CD14-positive monocyte (primary cell): ENCODE results near the gene NPTX1. TPM values are rescaled to one million over a fixed set of nuclear protein-coding genes. Genes with fewer than 3 reads are reported as not detected.

Experiments used
- DNase-seq, 3 donors: peaks; one replicate each; pipeline ENCODE4 v3.0.0-alpha.2; 2011 to 2022
- H2AFZ ChIP-seq: 2 replicates; pipeline ENCODE4 v1.6.0; 2012; ENCODE audit warnings: mild to moderate bottlenecking, low read depth, low read length, inconsistent platforms; ENCODE audit not compliant: insufficient read depth, poor library complexity, severe bottlenecking
- H3K27ac ChIP-seq, 2 donors: 1 replicate in 1 of 2; 2 replicates in 1 of 2; pipeline ENCODE4 v1.5.1; 2012 to 2013; ENCODE audit warnings: low read length in 2 of 2, control low read depth in 1 of 2, inconsistent platforms in 1 of 2, low read depth in 1 of 2, mild to moderate bottlenecking in 1 of 2
- H3K27me3 ChIP-seq, 2 donors: one replicate each; pipeline versions ENCODE4 v1.6.0 to v1.6.1; 2011 to 2013; ENCODE audit warnings: low read length in 2 of 2; ENCODE audit not compliant: control insufficient read depth in 2 of 2, insufficient read depth in 2 of 2
- H3K36me3 ChIP-seq, 2 donors: replicated peaks in 1 of 2; 1 replicate in 1 of 2; 2 replicates in 1 of 2; pipeline versions ENCODE4 v1.5.1 to v1.6.1; 2012 to 2013; ENCODE audit warnings: low read length in 2 of 2, control low read depth in 1 of 2, inconsistent platforms in 1 of 2, mild to moderate bottlenecking in 1 of 2; ENCODE audit not compliant: insufficient read depth in 2 of 2, control insufficient read depth in 1 of 2
- H3K4me1 ChIP-seq, 2 donors: 1 replicate in 1 of 2; 2 replicates in 1 of 2; pipeline versions ENCODE4 v1.5.1 to v1.6.1; 2012 to 2013; ENCODE audit warnings: low read length in 2 of 2, control low read depth in 1 of 2, inconsistent platforms in 1 of 2, mild to moderate bottlenecking in 1 of 2, moderate library complexity in 1 of 2; ENCODE audit not compliant: insufficient read depth in 2 of 2, control insufficient read depth in 1 of 2
- H3K4me2 ChIP-seq: replicated peaks from 2 replicates; pipeline ENCODE3; 2012; ENCODE audit warnings: low read length, moderate library complexity, mild to moderate bottlenecking; ENCODE audit not compliant: poor library complexity, severe bottlenecking; ENCODE audit errors: extremely low read depth
- H3K4me3 ChIP-seq, 3 experiments: fragments of 200-600 bp in 1 of 3; sonication (generic) in 1 of 3; replicated peaks in 1 of 3; 1 replicate in 2 of 3; 2 replicates in 1 of 3; pipeline ENCODE4 v1.5.1; 2011 to 2013; ENCODE audit warnings: low read length in 3 of 3, mild to moderate bottlenecking in 3 of 3, control low read depth in 2 of 3, low read depth in 2 of 3, inconsistent platforms in 1 of 3, moderate library complexity in 1 of 3
- H3K79me2 ChIP-seq: 2 replicates; pipeline ENCODE4 v1.6.0; 2012; ENCODE audit warnings: mild to moderate bottlenecking, control low read depth, inconsistent platforms, low read length, moderate library complexity; ENCODE audit not compliant: insufficient read depth
- H3K9ac ChIP-seq: 2 replicates; pipeline ENCODE4 v1.6.0; 2017; ENCODE audit warnings: low read length, mild to moderate bottlenecking; ENCODE audit not compliant: insufficient read depth, poor library complexity, severe bottlenecking
- H3K9me3 ChIP-seq, 2 donors: replicated peaks in 1 of 2; 1 replicate in 1 of 2; 2 replicates in 1 of 2; pipeline versions ENCODE4 v1.5.1 to v1.6.1; 2012 to 2013; ENCODE audit warnings: low read length in 2 of 2, control low read depth in 1 of 2; ENCODE audit not compliant: control insufficient read depth in 1 of 2, insufficient read depth in 1 of 2
- H4K20me1 ChIP-seq: 2 replicates; pipeline ENCODE4 v1.6.0; 2012; ENCODE audit warnings: mild to moderate bottlenecking, low read length, control low read depth, moderate library complexity; ENCODE audit not compliant: insufficient read depth
- H3K27ac Mint-ChIP-seq, 7 donors: one replicate each; pipeline ENCODE4 v1.8.0; 2020; ENCODE audit warnings: mild to moderate bottlenecking in 7 of 7, mixed read lengths in 7 of 7, moderate library complexity in 6 of 7, inconsistent platforms in 2 of 7
- H3K27me3 Mint-ChIP-seq, 3 donors: one replicate each; pipeline ENCODE4 v1.8.0; 2021 to 2022; ENCODE audit warnings: low read depth in 3 of 3, mild to moderate bottlenecking in 3 of 3, mixed read lengths in 3 of 3, moderate library complexity in 3 of 3, inconsistent platforms in 1 of 3
- H3K36me3 Mint-ChIP-seq, 2 donors: one replicate each; pipeline ENCODE4 v1.8.0; 2020; ENCODE audit warnings: mixed read lengths in 2 of 2, inconsistent platforms in 1 of 2, mild to moderate bottlenecking in 1 of 2
- H3K4me1 Mint-ChIP-seq: one replicate; pipeline ENCODE4 v1.8.0; 2020; ENCODE audit warnings: mild to moderate bottlenecking, mixed read lengths
- H3K4me3 Mint-ChIP-seq, 2 donors: one replicate each; pipeline ENCODE4 v1.8.0; 2020; ENCODE audit warnings: mild to moderate bottlenecking in 2 of 2, mixed read lengths in 2 of 2, moderate library complexity in 1 of 2
- H3K9me3 Mint-ChIP-seq, 7 donors: one replicate each; pipeline ENCODE4 v1.8.0; 2020 to 2022; ENCODE audit warnings: mixed read lengths in 7 of 7, mild to moderate bottlenecking in 6 of 7, moderate library complexity in 6 of 7, inconsistent platforms in 2 of 7
- CTCF ChIP-seq: fragments of 200-600 bp; IDR thresholded peaks from one replicate; pipeline ENCODE4 v1.8.0; 2022; ENCODE audit warnings: antibody characterized with exemption, mild to moderate bottlenecking
- whole genome bisulfite sequencing: methylation state at CpG from one replicate; pipeline ENCODE4 v1.1.5; 2013; ENCODE audit warnings: missing lambda C conversion rate; ENCODE audit not compliant: insufficient coverage; 5-methylcytosine and 5-hydroxymethylcytosine counted together
- intact Hi-C, 2 donors: fragments of 100-400 bp; cut with micrococcal nuclease; formaldehyde crosslinking; loops; one replicate each; pipeline versions ENCODE4 v1.15.0 to v1.15.1; 2023
- polyA plus RNA-seq, 3 donors: library from polyadenylated mRNA; depleted of rRNA in 1 of 3; unstranded in 2 of 3; stranded (reverse) in 1 of 3; fragments of 300-500 nt in 2 of 3; fragments of >200 nt in 1 of 3; fragmentation: Illumina TruSeq in 2 of 3; gene quantifications; 1 replicate in 2 of 3; 2 replicates in 1 of 3; pipeline ENCODE4 v1.2.3, GENCODE V29; 2012 to 2021

Gene NPTX1
- polyA plus RNA-seq, 3 donors, result not detected

- no peak for TF ChIP-seq CTCF
- no peaks in the 10 kb centered on the region for H3K79me2 ChIP-seq
- no peak overlapping the region for H3K9ac ChIP-seq
- Mint-ChIP-seq H3K4me3 (no peak overlapping the region), H3K27ac (no peak overlapping the region), H3K36me3 (no peaks in the 10 kb centered on the region), H3K4me1 (no peaks in the 10 kb centered on the region), H3K9me3 (peaks cover 0 to 3% (median 0%) of the 10 kb centered on the region in 7 donors), H3K27me3 (peaks cover 2 to 5% (median 2%) of the 10 kb centered on the region in 3 donors)
- no peaks in the 10 kb centered on the region for H3K4me1 ChIP-seq
- H2AFZ ChIP-seq, result no peak overlapping the region
- no peaks in the 10 kb centered on the region for H3K27me3 ChIP-seq
- no peak overlapping the region for H3K27ac ChIP-seq
- H3K9me3 ChIP-seq, result no peaks in the 10 kb centered on the region
- 100% methylated on average over 5 of the region's 5 CpGs for WGBS
- intact Hi-C loops, result no loop called here
- no peaks in the 10 kb centered on the region for H3K36me3 ChIP-seq
- H4K20me1 ChIP-seq, result no peaks in the 10 kb centered on the region
- H3K4me3 ChIP-seq, result no peak overlapping the region
- DNase-seq, result no peak
- no peak overlapping the region for H3K4me2 ChIP-seq
Observed at GRCh38 chr17:80438806-80439205, 37.6 kb downstream of the NPTX1 start.

- Histone ChIP-seq H3K9me3 (no peaks in the 10 kb centered on the region), H4K20me1 (no peaks in the 10 kb centered on the region), H3K9ac (no peak overlapping the region), H3K4me2 (no peak overlapping the region), H3K4me3 (no peak overlapping the region), H3K27ac (no peak overlapping the region), H3K36me3 (no peaks in the 10 kb centered on the region), H3K27me3 (no peaks in the 10 kb centered on the region), H3K79me2 (no peaks in the 10 kb centered on the region), H2AFZ (no peak overlapping the region), H3K4me1 (no peaks in the 10 kb centered on the region)
- Mint-ChIP-seq H3K36me3 (no peaks in the 10 kb centered on the region), H3K27me3 (peaks cover 2 to 5% (median 2%) of the 10 kb centered on the region in 3 donors), H3K9me3 (peaks cover 0 to 3% (median 0%) of the 10 kb centered on the region in 7 donors), H3K4me3 (no peak overlapping the region), H3K4me1 (no peaks in the 10 kb centered on the region), H3K27ac (no peak overlapping the region)
- intact Hi-C loops, result no loop called here
- no peak for TF ChIP-seq CTCF
- no peak for DNase-seq
- WGBS, result 87% methylated on average over 10 of the region's 10 CpGs
Observed at GRCh38 chr17:80437532-80437931, 38.9 kb downstream of the NPTX1 start.
